RWPE2 (cell line): ENCODE data around the gene TMEM178B.

Experiments used
- ATAC-seq: fragments of 200-7000 bp; cut with Tn5 transposase; 3 replicates; pipeline ENCODE4 v1.9.1; 2021; ENCODE audit warnings: low read depth
- DNase-seq: peaks from one replicate; pipeline ENCODE4 v3.0.0-alpha.2; 2020; ENCODE audit warnings: low spot score
- H3K27ac ChIP-seq: fragments of 450-650 bp; 2 replicates; pipeline ENCODE4 v1.5.1; 2017; ENCODE audit warnings: mild to moderate bottlenecking; ENCODE audit not compliant: poor library complexity, severe bottlenecking
- H3K27me3 ChIP-seq: fragments of 250-450 bp; sonication (Bioruptor Pico); 2 replicates; pipeline ENCODE4 v1.5.1; 2021; ENCODE audit warnings: mild to moderate bottlenecking, moderate library complexity; ENCODE audit not compliant: insufficient read depth, poor library complexity, severe bottlenecking
- H3K36me3 ChIP-seq: fragments of 250-450 bp; sonication (Bioruptor Pico); 2 replicates; pipeline ENCODE4 v1.5.1; 2020; ENCODE audit warnings: low read depth, mild to moderate bottlenecking, moderate library complexity
- H3K4me1 ChIP-seq: fragments of 250-450 bp; sonication (Bioruptor Pico); 2 replicates; pipeline ENCODE4 v1.5.1; 2021; ENCODE audit warnings: mild to moderate bottlenecking, moderate library complexity; ENCODE audit not compliant: insufficient read depth, poor library complexity, severe bottlenecking
- H3K4me3 ChIP-seq: fragments of 250-450 bp; sonication (Bioruptor Pico); 2 replicates; pipeline ENCODE4 v1.5.1; 2021; ENCODE audit warnings: mild to moderate bottlenecking, moderate library complexity; ENCODE audit not compliant: severe bottlenecking
- H3K9me3 ChIP-seq: fragments of 250-450 bp; sonication (Bioruptor Pico); 2 replicates; pipeline ENCODE4 v1.5.1; 2021; ENCODE audit warnings: mild to moderate bottlenecking, moderate library complexity; ENCODE audit not compliant: severe bottlenecking
- TF ChIP-seq, protein P1 (sequence below): fragments of 450-650 bp; IDR thresholded peaks from one replicate; pipeline ENCODE4 v1.5.1; 2017; ENCODE audit warnings: mild to moderate bottlenecking, moderate library complexity; ENCODE audit not compliant: poor library complexity, severe bottlenecking

Gene TMEM178B

GRCh38 chr7:141495057-141495456, 421.2 kb downstream of the TMEM178B start:
- TF ChIP-seq, protein P1, sequence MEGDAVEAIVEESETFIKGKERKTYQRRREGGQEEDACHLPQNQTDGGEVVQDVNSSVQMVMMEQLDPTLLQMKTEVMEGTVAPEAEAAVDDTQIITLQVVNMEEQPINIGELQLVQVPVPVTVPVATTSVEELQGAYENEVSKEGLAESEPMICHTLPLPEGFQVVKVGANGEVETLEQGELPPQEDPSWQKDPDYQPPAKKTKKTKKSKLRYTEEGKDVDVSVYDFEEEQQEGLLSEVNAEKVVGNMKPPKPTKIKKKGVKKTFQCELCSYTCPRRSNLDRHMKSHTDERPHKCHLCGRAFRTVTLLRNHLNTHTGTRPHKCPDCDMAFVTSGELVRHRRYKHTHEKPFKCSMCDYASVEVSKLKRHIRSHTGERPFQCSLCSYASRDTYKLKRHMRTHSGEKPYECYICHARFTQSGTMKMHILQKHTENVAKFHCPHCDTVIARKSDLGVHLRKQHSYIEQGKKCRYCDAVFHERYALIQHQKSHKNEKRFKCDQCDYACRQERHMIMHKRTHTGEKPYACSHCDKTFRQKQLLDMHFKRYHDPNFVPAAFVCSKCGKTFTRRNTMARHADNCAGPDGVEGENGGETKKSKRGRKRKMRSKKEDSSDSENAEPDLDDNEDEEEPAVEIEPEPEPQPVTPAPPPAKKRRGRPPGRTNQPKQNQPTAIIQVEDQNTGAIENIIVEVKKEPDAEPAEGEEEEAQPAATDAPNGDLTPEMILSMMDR: no peak
- Histone ChIP-seq H3K27ac (no peak overlapping the region), H3K9me3 (no peaks in the 10 kb centered on the region), H3K27me3 (no peaks in the 10 kb centered on the region), H3K4me3 (no peak overlapping the region), H3K36me3 (no peaks in the 10 kb centered on the region), H3K4me1 (no peaks in the 10 kb centered on the region)
- ATAC-seq (no peak), DNase-seq (no peak)

DNA sequence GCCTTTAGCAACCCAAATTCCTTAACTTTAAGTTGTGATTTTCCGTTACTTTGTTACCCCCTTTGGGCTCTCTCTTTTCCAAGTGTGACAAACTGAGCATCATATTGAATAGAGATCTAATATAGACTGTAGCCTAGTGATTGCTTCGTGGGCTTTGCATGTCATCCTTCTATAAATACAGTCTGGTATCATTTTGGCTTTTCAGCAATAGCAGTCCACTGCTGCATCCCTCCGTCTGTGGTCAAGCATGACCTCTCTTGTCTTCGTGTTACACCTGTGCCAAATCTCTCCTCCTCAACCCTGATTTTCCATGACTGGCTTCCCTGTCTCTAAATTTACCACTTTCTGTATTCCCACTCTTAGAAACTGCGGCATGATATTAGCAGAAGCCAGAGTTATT, 423.5 kb downstream of the TMEM178B start:
- Histone ChIP-seq H3K36me3 (no peaks in the 10 kb centered on the region), H3K4me1 (no peaks in the 10 kb centered on the region), H3K27me3 (no peaks in the 10 kb centered on the region), H3K4me3 (no peak overlapping the region), H3K27ac (no peak overlapping the region), H3K9me3 (no peaks in the 10 kb centered on the region)
- DNase-seq (no peak), ATAC-seq (no peak)
- TF ChIP-seq, protein P1: no peak

DNA sequence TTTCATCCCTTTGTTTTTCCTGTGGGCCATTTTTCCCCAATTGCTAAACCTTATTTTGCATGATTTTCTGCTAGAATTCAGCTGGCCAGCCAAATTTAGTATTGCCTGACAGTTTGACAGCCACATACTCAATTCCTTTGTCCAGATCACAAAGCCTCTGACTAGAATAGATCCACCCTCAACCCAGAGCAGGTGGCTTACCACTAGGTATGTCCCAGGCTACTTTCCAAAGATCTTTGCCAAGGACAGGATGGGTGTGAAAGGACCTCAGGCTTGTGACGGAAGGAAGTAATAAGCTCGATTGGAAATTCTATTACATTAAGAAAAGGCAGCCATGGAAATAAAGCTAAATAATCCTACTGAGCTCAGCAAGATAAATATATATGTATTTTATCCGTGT, 426.7 kb downstream of the TMEM178B start:
- no peak for DNase-seq
- H3K27ac ChIP-seq: no peak overlapping the region
- no peaks in the 10 kb centered on the region for H3K9me3 ChIP-seq
- no peaks in the 10 kb centered on the region for H3K27me3 ChIP-seq
- H3K4me3 ChIP-seq: no peak overlapping the region
- no peaks in the 10 kb centered on the region for H3K4me1 ChIP-seq
- ATAC-seq: no peak
- TF ChIP-seq, protein P1: no peak
- no peaks in the 10 kb centered on the region for H3K36me3 ChIP-seq

DNA sequence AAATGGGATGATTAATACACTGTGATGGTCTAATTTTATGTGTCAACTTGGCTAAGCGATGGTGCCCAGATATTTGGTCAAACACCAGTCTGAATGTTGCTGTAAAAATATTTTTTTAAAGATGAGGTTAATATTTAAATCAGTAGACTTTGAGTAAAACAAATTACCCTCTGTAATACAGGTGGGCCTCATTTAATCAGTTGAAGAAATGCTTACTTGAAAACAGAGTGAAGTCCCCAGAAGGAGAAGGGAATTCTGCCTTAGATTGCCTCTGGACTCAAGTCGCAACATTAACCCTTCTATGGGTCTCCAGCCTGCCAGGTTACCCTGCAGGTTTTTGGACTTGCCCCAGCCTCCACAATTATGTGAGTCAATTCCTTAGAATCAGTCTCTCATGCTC, 427.6 kb downstream of the TMEM178B start:
- no peaks in the 10 kb centered on the region for H3K27me3 ChIP-seq
- TF ChIP-seq, protein P1: no peak
- no peaks in the 10 kb centered on the region for H3K9me3 ChIP-seq

GRCh38 chr7:141511316-141511675, 437.4 kb downstream of the TMEM178B start:
- no peak overlapping the region for H3K27ac ChIP-seq
- no peaks in the 10 kb centered on the region for H3K4me1 ChIP-seq
- H3K9me3 ChIP-seq: no peaks in the 10 kb centered on the region
- no peaks in the 10 kb centered on the region for H3K36me3 ChIP-seq
- H3K4me3 ChIP-seq: no peak overlapping the region
- DNase-seq (no peak), ATAC-seq (peak; percentile 19; the same call in 1 of the 3 replicates)
- peaks cover 17% of the 10 kb centered on the region for H3K27me3 ChIP-seq
- TF ChIP-seq, protein P1: no peak

More for the DNA sequence above, 427.6 kb downstream of the TMEM178B start:
- DNase-seq: no peak
- no peaks in the 10 kb centered on the region for H3K36me3 ChIP-seq
- no peak for ATAC-seq
- H3K4me1 ChIP-seq: no peaks in the 10 kb centered on the region
- H3K27ac ChIP-seq: no peak overlapping the region
- H3K4me3 ChIP-seq: no peak overlapping the region
